Measurements from ENCODE around the gene ACAP3. TPM values are rescaled to one million over a fixed set of nuclear protein-coding genes. Genes with fewer than 3 reads are reported as not detected.

The ACAP3 gene
- total RNA-seq, 1 donor from 2014 or later: 10.7 TPM

DNA sequence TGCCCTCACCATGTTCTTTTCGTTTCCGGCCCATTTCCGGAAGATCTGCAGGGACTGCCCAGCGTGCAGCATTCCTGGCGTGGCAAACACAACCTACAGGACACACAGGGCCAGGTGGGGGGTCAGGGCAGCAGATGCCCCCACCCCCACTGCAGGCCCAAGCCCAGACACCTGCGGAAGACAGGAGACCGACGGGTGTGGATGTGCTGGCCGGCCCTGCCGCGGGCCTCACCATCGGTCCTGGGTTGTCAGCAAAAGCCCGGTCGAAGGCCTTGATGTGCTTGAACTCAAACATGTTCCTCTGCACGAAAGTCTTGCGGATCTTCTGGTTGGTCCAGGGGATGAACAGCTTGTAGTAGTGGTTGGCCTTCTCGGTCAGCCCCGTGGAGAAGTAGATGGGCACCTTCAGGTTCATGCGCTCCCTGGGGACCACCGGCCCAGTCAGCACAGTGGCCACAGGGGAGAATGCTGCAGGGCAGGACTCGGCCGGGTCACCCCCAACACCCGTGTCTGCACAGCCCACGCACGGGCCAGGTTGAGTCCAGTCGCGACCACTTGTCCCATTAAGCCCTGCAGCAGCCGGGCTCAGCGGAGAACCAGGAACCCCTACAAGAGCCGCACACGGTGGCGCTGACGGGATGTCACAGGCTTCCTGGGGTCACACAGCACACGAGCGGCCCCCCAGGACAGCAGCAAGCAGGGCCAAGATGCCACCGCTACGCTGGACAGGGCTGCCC is 5.9 kb upstream of the ACAP3 start:
- TF ChIP-seq EZH2 (IDR thresholded peaks at IDR 0.05): no peak
- TF ChIP-seq, protein P1, sequence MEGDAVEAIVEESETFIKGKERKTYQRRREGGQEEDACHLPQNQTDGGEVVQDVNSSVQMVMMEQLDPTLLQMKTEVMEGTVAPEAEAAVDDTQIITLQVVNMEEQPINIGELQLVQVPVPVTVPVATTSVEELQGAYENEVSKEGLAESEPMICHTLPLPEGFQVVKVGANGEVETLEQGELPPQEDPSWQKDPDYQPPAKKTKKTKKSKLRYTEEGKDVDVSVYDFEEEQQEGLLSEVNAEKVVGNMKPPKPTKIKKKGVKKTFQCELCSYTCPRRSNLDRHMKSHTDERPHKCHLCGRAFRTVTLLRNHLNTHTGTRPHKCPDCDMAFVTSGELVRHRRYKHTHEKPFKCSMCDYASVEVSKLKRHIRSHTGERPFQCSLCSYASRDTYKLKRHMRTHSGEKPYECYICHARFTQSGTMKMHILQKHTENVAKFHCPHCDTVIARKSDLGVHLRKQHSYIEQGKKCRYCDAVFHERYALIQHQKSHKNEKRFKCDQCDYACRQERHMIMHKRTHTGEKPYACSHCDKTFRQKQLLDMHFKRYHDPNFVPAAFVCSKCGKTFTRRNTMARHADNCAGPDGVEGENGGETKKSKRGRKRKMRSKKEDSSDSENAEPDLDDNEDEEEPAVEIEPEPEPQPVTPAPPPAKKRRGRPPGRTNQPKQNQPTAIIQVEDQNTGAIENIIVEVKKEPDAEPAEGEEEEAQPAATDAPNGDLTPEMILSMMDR (IDR thresholded peaks at IDR 0.05): no peak
- no peak for TF ChIP-seq EZH2phosphoT487 (IDR thresholded peaks at IDR 0.05)
- DNase-seq (ENCODE audit: low spot score): no peak
- Histone ChIP-seq H3K79me2 (ENCODE audit: low read depth) (peaks cover 28% of the 10 kb centered on the region), H3K4me2 (no peak overlapping the region), H3K4me3 (no peak overlapping the region), H3K27ac (no peak overlapping the region), H3K9ac (no peak overlapping the region), H4K20me1 (ENCODE audit: low read depth) (peaks cover 70% of the 10 kb centered on the region), H3K4me1 (peaks cover 17% of the 10 kb centered on the region), H3K27me3 (peaks cover 10% of the 10 kb centered on the region), H3F3A (ENCODE audit: low read depth) (peaks cover 25% of the 10 kb centered on the region), H3K9me3 (ENCODE audit: low read depth) (no peaks in the 10 kb centered on the region), H2AFZ (replicated peaks) (no peak overlapping the region), H3K36me3 (no peaks in the 10 kb centered on the region)
- Mint-ChIP-seq H3K27ac (no peak overlapping the region), H3K36me3 (peaks cover 6% of the 10 kb centered on the region), H3K4me1 (peaks cover 6% of the 10 kb centered on the region), H3K27me3 (ENCODE audit: insufficient read depth, low read depth) (peaks cover 4% of the 10 kb centered on the region), H3K4me3 (no peak overlapping the region), H3K9me3 (no peaks in the 10 kb centered on the region)

DNA sequence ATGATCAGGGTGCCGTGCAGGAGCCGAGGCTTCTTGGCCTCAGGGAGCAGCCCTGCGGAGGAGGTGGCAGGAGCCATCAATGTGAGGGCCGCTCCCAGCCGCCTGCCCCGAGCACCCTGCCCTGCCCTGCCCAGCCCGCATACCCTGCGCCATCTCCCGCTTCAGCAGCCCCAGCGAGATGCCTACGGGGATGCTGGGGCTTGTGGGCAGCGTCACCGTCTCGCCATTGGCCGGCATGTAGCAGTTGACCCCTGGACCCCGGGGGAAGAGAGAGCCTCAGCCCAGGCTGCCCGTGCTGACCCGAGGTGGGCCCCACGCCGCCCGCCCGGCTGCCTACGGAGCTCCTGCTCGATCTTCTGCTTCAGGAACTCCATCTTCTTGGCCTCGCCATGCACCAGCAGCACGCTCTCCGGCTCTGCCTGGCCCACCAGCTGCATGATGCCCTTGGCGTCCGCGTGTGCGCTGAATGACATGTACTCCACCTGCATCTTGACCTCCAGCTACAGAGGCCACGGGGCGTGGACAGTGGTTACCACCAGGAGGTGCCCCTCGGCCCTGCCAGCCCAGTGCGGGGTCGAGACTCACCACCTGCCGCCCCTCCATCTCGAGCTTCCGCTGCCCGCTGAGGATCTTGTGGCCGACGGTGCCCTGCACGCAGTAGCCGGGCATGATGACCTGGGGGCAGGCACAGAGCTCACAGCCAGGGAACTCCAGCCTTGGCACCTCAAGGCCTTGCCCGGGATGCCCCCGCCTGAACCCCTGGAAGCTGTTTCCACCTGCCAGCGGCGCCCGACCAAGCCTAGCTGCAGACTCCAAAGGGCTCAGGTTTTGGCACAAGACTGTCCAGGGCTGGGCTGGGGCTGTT is 5.0 kb upstream of the ACAP3 start:
- Mint-ChIP-seq H3K27ac (no peak overlapping the region), H3K4me3 (no peak overlapping the region), H3K27me3 (ENCODE audit: insufficient read depth, low read depth) (peaks cover 4% of the 10 kb centered on the region), H3K36me3 (peaks cover 6% of the 10 kb centered on the region), H3K9me3 (no peaks in the 10 kb centered on the region), H3K4me1 (peaks cover 6% of the 10 kb centered on the region)
- DNase-seq (ENCODE audit: low spot score): no peak
- Histone ChIP-seq H4K20me1 (ENCODE audit: low read depth) (peaks cover 63% of the 10 kb centered on the region), H3K9me3 (ENCODE audit: low read depth) (no peaks in the 10 kb centered on the region), H3K79me2 (ENCODE audit: low read depth) (peaks cover 19% of the 10 kb centered on the region), H3K4me2 (no peak overlapping the region), H3K4me3 (no peak overlapping the region), H3K9ac (no peak overlapping the region), H3F3A (ENCODE audit: low read depth) (peaks cover 28% of the 10 kb centered on the region), H3K4me1 (peaks cover 17% of the 10 kb centered on the region), H3K27me3 (peaks cover 10% of the 10 kb centered on the region), H3K27ac (no peak overlapping the region), H2AFZ (replicated peaks) (no peak overlapping the region), H3K36me3 (no peaks in the 10 kb centered on the region)
- TF ChIP-seq, protein P1 (IDR thresholded peaks at IDR 0.05): no peak
- TF ChIP-seq EZH2 (IDR thresholded peaks at IDR 0.05): no peak

DNA sequence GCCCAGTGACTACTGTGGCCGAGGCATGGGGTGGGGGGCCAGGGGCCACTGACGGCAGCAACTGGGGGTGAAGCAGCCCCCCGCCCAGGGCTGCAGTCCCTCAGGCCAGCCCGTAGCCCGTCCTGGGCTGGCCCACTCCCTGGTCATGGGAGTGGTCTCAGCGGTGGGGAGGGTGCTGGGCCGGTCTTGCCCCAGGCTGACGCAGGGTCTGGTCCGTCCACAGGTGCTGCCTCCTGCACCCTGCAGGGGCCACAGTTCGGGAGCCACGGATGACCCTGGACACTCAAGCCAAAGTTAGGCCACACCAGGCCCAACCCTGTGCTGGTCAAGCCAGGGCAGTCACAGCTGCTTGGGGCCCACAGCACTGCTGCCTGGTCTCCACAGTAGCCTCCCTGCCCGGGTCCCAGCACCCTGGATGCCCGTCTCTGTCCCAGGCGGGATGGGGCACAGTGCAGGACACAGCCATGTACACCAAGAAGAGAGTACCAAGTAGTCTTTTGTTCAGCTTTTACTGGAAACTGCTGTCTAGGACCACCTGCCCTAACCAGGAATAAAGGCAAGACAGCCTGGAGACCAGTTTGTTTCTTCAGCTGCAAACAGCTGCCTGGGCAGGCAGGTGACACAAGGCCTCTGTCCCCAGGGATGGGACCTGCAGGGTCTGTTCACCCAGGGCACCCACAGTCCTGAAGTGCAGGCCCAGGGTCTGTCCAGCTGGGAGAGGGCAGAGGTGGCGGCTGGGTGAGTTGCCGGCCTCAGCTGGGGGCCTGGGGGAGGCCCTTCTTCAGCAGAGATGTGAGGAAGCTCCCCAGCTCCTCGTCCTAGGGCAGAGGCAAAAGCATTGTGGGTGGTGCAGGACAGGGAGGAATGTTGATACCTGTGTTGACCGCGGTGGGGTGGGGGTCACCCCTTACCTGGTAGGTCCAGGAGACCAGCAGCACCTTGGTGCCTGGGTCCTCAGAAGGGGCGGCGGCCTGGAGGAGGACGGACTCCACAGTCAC is 3.7 kb upstream of the ACAP3 start:
- Histone ChIP-seq H3K4me3 (no peak overlapping the region), H3K27me3 (peaks cover 10% of the 10 kb centered on the region), H3K4me1 (peaks cover 26% of the 10 kb centered on the region), H3K4me2 (no peak overlapping the region), H3K27ac (no peak overlapping the region), H2AFZ (replicated peaks) (no peak overlapping the region), H3F3A (ENCODE audit: low read depth) (peaks cover 20% of the 10 kb centered on the region), H4K20me1 (ENCODE audit: low read depth) (peaks cover 55% of the 10 kb centered on the region), H3K9me3 (ENCODE audit: low read depth) (no peaks in the 10 kb centered on the region), H3K79me2 (ENCODE audit: low read depth) (peaks cover 12% of the 10 kb centered on the region), H3K36me3 (no peaks in the 10 kb centered on the region), H3K9ac (no peak overlapping the region)
- peaks cover 14% of the 10 kb centered on the region for H3K4me1 Mint-ChIP-seq
- H3K9me3 Mint-ChIP-seq: no peaks in the 10 kb centered on the region
- H3K36me3 Mint-ChIP-seq: peaks cover 4% of the 10 kb centered on the region
- no peak overlapping the region for H3K4me3 Mint-ChIP-seq
- peaks cover 6% of the 10 kb centered on the region for H3K27me3 Mint-ChIP-seq (ENCODE audit: insufficient read depth, low read depth)
- TF ChIP-seq, protein P1 (IDR thresholded peaks at IDR 0.05): no peak
- TF ChIP-seq EZH2 (IDR thresholded peaks at IDR 0.05): no peak
- no peak for TF ChIP-seq EZH2phosphoT487 (IDR thresholded peaks at IDR 0.05)
- DNase-seq (ENCODE audit: low spot score): no peak
- no peak overlapping the region for H3K27ac Mint-ChIP-seq

All from neural progenitor cell (in vitro differentiated cells).